Mammary epithelial cell (primary cell): Measurements from ENCODE around the gene ADARB2.

Experiments
- EZH2 ChIP-seq: IDR thresholded peaks from 2 replicates; pipeline ENCODE4 v1.6.1; 2012; ENCODE audit warnings: low read length, inconsistent platforms, borderline replicate concordance
- TF ChIP-seq, protein P1 (sequence below), 2 donors: IDR thresholded peaks in 1 of 2; conservative IDR thresholded peaks in 1 of 2; 2 replicates each; pipeline ENCODE4 v1.5.1; 2011 to 2012; ENCODE audit warnings: inconsistent platforms in 2 of 2, low read length in 2 of 2, mild to moderate bottlenecking in 2 of 2, control low read depth in 1 of 2, low read depth in 1 of 2; ENCODE audit not compliant: insufficient read depth in 1 of 2; ENCODE audit errors: extremely low read depth in 1 of 2

DNA sequence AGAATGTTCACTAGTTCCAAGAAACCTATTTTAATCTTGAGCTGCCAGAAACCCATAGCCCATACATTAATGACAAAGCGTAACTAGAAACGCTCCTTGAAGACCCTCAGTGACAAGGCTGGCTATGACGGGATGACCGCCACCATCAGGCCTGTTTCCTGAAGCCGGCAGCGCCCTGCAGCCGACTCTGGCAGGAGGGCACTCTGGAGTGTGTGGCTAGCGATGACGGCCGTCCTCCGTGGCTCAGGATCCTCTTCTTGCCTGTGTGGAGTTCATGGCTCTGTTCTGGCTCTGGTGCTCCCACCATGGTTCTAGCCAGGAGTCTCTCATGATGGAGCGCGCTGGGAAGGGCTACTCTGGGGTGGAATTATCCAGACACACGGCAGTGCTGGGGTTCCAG is 224.1 kb downstream of the ADARB2 start:
- TF ChIP-seq, protein P1, sequence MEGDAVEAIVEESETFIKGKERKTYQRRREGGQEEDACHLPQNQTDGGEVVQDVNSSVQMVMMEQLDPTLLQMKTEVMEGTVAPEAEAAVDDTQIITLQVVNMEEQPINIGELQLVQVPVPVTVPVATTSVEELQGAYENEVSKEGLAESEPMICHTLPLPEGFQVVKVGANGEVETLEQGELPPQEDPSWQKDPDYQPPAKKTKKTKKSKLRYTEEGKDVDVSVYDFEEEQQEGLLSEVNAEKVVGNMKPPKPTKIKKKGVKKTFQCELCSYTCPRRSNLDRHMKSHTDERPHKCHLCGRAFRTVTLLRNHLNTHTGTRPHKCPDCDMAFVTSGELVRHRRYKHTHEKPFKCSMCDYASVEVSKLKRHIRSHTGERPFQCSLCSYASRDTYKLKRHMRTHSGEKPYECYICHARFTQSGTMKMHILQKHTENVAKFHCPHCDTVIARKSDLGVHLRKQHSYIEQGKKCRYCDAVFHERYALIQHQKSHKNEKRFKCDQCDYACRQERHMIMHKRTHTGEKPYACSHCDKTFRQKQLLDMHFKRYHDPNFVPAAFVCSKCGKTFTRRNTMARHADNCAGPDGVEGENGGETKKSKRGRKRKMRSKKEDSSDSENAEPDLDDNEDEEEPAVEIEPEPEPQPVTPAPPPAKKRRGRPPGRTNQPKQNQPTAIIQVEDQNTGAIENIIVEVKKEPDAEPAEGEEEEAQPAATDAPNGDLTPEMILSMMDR (conservative IDR thresholded peaks at IDR 0.05 in 1 of 2, IDR thresholded peaks at IDR 0.05 in 1 of 2; ENCODE audit: extremely low read depth in 1 of 2, insufficient read depth in 1 of 2, low read depth in 1 of 2, low read length in 2 of 2) = no peak
- no peak for TF ChIP-seq EZH2
